ENCODE measurements around the gene C8B.

The C8B gene

GRCh38 chr1:56970280-56970679 is 4.5 kb upstream of the C8B start:
- DNase-seq = no peak

- no peak for DNase-seq
Observed at GRCh38 chr1:56968878-56969495, 3.2 kb upstream of the C8B start.

GRCh38 chr1:56967900-56968832 is 2.4 kb upstream of the C8B start:
- no peak for DNase-seq

- DNase-seq = no peak
Observed at GRCh38 chr1:56967355-56967754, 1.5 kb upstream of the C8B start.

GRCh38 chr1:56966698-56966999 is 834 bp upstream of the C8B start:
- DNase-seq = no peak

- no peak for DNase-seq
Observed at GRCh38 chr1:56965191-56965590, 624 bp downstream of the C8B start.

- DNase-seq = no peak
Observed at GRCh38 chr1:56964349-56965017, 1.3 kb downstream of the C8B start.

GRCh38 chr1:56963667-56964066 is 2.1 kb downstream of the C8B start:
- no peak for DNase-seq

- DNase-seq = no peak
Observed at GRCh38 chr1:56961426-56961825, 4.4 kb downstream of the C8B start.

GRCh38 chr1:56958526-56958925 is 7.3 kb downstream of the C8B start:
- DNase-seq = no peak

GRCh38 chr1:56957931-56958330 is 7.9 kb downstream of the C8B start:
- DNase-seq = no peak

GRCh38 chr1:56954664-56955063 is 11.2 kb downstream of the C8B start:
- no peak for DNase-seq

- DNase-seq = no peak
Observed at GRCh38 chr1:56953386-56953785, 12.4 kb downstream of the C8B start.

- no peak for DNase-seq
Observed at GRCh38 chr1:56952501-56952900, 13.3 kb downstream of the C8B start.

- DNase-seq = no peak
Observed at GRCh38 chr1:56948403-56949023, 17.3 kb downstream of the C8B start.

GRCh38 chr1:56940039-56940438 is 25.8 kb downstream of the C8B start:
- no peak for DNase-seq

- DNase-seq = no peak
Observed at GRCh38 chr1:56939209-56939608, 26.6 kb downstream of the C8B start.

- no peak for DNase-seq
Observed at GRCh38 chr1:56938646-56939045, 27.2 kb downstream of the C8B start.

GRCh38 chr1:56934430-56935060 is 31.3 kb downstream of the C8B start:
- DNase-seq = no peak

GRCh38 chr1:56933606-56934005 is 32.2 kb downstream of the C8B start:
- DNase-seq = no peak

GRCh38 chr1:56933161-56933560 is 32.7 kb downstream of the C8B start:
- DNase-seq = no peak

GRCh38 chr1:56931686-56932085 is 34.1 kb downstream of the C8B start:
- no peak for DNase-seq

GRCh38 chr1:56931211-56931610 is 34.6 kb downstream of the C8B start:
- no peak for DNase-seq
